Parathyroid adenoma (tissue), 2 donors: Measurements from ENCODE around the gene RCAN1.
"Not testable (repeated sequence)": the region's sequence is repeated elsewhere in the genome, so short reads cannot be mapped to it uniquely, and the experiment has no call there.

Source experiments
- H2AFZ ChIP-seq: fragments of 300-600 bp; sonication (generic); one replicate; pipeline ENCODE4 v1.7.0; 2017; ENCODE audit warnings: antibody characterized with exemption, mild to moderate bottlenecking
- H3K27ac ChIP-seq: fragments of 300-600 bp; sonication (generic); one replicate; pipeline ENCODE4 v1.7.0; 2017
- H3K27me3 ChIP-seq: fragments of 300-600 bp; sonication (generic); one replicate; pipeline ENCODE4 v1.7.0; 2017; ENCODE audit warnings: low read length; ENCODE audit not compliant: control insufficient read depth, insufficient read depth
- H3K36me3 ChIP-seq: fragments of 300-600 bp; sonication (generic); one replicate; pipeline ENCODE4 v1.7.0; 2017; ENCODE audit warnings: low read length; ENCODE audit not compliant: control insufficient read depth, insufficient read depth
- H3K4me1 ChIP-seq: fragments of 300-600 bp; sonication (generic); one replicate; pipeline ENCODE4 v1.7.0; 2017; ENCODE audit warnings: control low read depth
- H3K4me2 ChIP-seq: fragments of 300-600 bp; sonication (generic); one replicate; pipeline ENCODE4 v1.7.0; 2017; ENCODE audit warnings: low read length
- H3K4me3 ChIP-seq: fragments of 300-600 bp; sonication (generic); one replicate; pipeline ENCODE4 v1.7.0; 2017; ENCODE audit warnings: low read depth, low read length
- H3K79me2 ChIP-seq: fragments of 300-600 bp; sonication (generic); one replicate; pipeline ENCODE4 v1.7.0; 2017; ENCODE audit warnings: control low read depth
- H3K9ac ChIP-seq: fragments of 300-600 bp; sonication (generic); one replicate; pipeline ENCODE4 v1.7.0; 2017; ENCODE audit warnings: mild to moderate bottlenecking
- H3K9me3 ChIP-seq: fragments of 300-600 bp; sonication (generic); one replicate; pipeline ENCODE4 v1.7.0; 2017; ENCODE audit warnings: low read length; ENCODE audit not compliant: control insufficient read depth
- TF ChIP-seq, protein P1 (sequence below): fragments of 300-600 bp; sonication (generic); IDR thresholded peaks from one replicate; pipeline ENCODE4 v1.7.0; 2017; ENCODE audit warnings: antibody characterized with exemption, mild to moderate bottlenecking
- donor health status: primary hyperparathyroidism.

Gene RCAN1

DNA sequence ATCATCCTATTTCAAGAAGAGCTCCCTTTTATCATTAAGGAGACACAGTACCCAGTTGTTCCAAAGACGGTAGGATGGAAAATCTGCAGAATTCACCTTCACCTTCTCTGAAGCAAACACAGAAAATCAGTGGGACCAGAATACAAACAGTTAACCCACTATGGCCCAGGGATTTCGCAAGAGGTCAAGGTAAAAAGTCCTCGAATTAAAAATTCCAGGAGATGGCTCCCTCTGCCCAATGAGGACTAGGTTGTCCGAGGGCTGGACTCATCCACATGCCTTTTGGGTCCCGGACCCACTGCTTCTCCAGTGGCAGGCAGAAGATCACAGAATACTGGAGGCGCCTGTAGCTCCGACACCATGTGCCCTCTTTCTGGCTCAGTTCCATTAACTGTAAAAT, 42.9 kb downstream of the RCAN1 start:
- Histone ChIP-seq H3K79me2 (peaks cover 5% of the 10 kb centered on the region), H3K27me3 (no peaks in the 10 kb centered on the region)
- TF ChIP-seq, protein P1, sequence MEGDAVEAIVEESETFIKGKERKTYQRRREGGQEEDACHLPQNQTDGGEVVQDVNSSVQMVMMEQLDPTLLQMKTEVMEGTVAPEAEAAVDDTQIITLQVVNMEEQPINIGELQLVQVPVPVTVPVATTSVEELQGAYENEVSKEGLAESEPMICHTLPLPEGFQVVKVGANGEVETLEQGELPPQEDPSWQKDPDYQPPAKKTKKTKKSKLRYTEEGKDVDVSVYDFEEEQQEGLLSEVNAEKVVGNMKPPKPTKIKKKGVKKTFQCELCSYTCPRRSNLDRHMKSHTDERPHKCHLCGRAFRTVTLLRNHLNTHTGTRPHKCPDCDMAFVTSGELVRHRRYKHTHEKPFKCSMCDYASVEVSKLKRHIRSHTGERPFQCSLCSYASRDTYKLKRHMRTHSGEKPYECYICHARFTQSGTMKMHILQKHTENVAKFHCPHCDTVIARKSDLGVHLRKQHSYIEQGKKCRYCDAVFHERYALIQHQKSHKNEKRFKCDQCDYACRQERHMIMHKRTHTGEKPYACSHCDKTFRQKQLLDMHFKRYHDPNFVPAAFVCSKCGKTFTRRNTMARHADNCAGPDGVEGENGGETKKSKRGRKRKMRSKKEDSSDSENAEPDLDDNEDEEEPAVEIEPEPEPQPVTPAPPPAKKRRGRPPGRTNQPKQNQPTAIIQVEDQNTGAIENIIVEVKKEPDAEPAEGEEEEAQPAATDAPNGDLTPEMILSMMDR, result no peak

DNA sequence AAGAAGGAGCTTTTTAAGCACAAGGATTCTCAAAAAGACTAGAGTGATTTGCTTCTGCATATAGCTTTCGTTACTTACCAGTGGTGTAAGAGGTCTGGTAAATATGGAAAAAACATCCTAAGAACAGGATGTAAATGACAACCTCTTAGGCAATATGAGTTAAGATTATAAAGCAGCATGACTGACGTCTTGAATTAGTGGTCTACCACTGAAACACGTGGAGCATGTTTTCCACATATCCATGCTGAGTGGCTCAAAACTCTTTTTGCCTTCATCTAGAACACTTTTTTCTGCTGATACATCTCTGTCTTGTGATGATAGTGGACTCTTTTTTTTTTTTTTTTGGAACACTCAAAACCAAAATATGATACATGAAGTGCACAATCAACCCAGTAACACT, 44.6 kb downstream of the RCAN1 start:
- H3K9me3 ChIP-seq, result no peaks in the 10 kb centered on the region
- no peak overlapping the region for H3K9ac ChIP-seq
- no peak overlapping the region for H3K27ac ChIP-seq
- H3K36me3 ChIP-seq, result no peaks in the 10 kb centered on the region
- peaks cover 4% of the 10 kb centered on the region for H3K4me1 ChIP-seq
- H3K27me3 ChIP-seq, result no peaks in the 10 kb centered on the region
- no peak overlapping the region for H3K4me2 ChIP-seq
- TF ChIP-seq, protein P1, result no peak
- peaks cover 5% of the 10 kb centered on the region for H3K79me2 ChIP-seq
- H3K4me3 ChIP-seq, result no peak overlapping the region
- no peak overlapping the region for H2AFZ ChIP-seq

More for the DNA sequence above, 42.9 kb downstream of the RCAN1 start:
- Histone ChIP-seq H3K4me2 (no peak overlapping the region), H3K36me3 (no peaks in the 10 kb centered on the region), H3K9me3 (no peaks in the 10 kb centered on the region), H2AFZ (no peak overlapping the region), H3K27ac (no peak overlapping the region), H3K4me1 (peaks cover 7% of the 10 kb centered on the region), H3K4me3 (no peak overlapping the region), H3K9ac (no peak overlapping the region)

DNA sequence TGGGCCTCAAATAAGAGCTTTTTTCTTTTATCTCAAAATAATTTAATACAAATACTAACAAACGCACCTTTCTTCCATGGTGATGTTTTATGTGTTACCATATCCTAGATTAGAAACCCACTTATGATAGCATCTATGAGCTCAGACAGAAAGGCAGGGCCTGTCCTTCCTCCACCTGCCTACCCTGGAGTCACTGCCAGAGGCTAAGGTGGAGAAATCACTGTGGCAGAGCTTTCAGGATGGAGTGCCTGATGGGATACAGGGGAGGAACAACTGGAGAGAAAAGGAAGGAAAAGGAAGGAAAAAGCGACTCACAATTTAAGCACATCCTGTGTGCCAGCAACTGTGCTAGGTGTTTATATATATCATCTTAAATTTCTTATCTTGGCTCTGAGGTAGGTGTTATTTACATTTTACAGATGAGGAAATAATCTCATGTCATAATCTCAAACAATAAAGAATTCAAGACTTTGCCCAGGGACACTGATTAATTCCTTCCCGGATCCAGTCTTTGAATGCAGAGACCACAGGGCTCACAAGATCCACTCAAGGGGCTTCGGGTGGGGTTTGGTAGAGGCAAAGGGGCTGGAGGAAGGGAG, 45.4 kb downstream of the RCAN1 start:
- no peak overlapping the region for H3K4me3 ChIP-seq
- H3K9me3 ChIP-seq, result no peaks in the 10 kb centered on the region
- no peaks in the 10 kb centered on the region for H3K27me3 ChIP-seq
- TF ChIP-seq, protein P1, result no peak
- H2AFZ ChIP-seq, result no peak overlapping the region
- H3K36me3 ChIP-seq, result no peaks in the 10 kb centered on the region
- peaks cover 4% of the 10 kb centered on the region for H3K4me1 ChIP-seq
- H3K4me2 ChIP-seq, result no peak overlapping the region
- H3K79me2 ChIP-seq, result peaks cover 5% of the 10 kb centered on the region
- H3K27ac ChIP-seq, result no peak overlapping the region
- no peak overlapping the region for H3K9ac ChIP-seq

DNA sequence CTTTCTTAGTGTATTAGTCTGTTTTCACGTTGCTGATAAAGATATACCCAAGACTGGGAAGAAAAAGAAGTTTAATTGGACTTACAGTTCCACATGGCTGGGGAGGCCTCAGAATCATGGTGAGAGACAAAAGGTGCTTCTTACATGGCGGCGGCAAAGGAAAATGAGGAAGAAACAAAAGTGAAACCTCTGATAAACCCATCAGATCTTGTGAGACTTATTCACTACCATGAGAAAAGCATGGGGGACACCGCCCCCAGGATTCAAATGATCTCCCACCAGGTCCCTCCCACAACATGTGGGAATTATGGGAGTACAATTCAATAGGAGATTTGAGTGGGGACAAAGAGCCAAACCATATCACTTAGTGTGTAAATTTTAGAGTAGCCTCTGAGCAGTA, 46.1 kb downstream of the RCAN1 start:
- H3K4me2 ChIP-seq, H2AFZ ChIP-seq, H3K4me1 ChIP-seq, H3K36me3 ChIP-seq, H3K9me3 ChIP-seq, H3K79me2 ChIP-seq, H3K4me3 ChIP-seq, H3K27me3 ChIP-seq, H3K9ac ChIP-seq: not testable (repeated sequence)
- H3K27ac ChIP-seq, result peak overlapping the region; percentile 65

DNA sequence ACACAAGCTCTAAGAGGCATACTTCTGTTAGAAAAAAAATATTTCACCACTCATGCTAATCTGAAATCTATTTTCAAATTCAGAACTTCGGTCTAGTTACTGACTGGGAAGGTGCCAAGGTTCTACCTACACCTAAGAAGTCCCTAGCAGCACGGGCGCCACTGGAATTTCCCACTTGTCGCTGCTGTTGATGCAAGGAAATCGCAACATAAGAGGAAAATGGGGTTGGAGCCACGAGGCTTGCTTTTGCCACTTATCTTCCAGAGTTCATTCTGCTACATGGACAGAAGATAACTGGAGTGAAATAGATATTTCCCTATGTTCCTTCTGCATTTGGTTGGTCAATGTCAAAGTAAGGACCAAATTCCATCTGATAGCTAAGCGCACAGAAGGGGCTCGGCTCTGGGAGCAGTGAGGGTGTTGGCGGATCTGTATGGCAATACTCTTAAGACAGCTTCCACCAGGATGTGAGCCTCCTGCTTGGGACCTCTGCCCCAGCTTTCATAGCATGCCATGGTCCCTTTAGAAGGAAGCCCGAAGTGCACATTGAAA, 47.2 kb downstream of the RCAN1 start:
- Histone ChIP-seq H3K27ac (peak overlapping the region; percentile 65), H3K27me3 (no peaks in the 10 kb centered on the region), H3K9me3 (no peaks in the 10 kb centered on the region)

More for the DNA sequence above, 47.2 kb downstream of the RCAN1 start:
- Histone ChIP-seq H3K4me2 (peak overlapping the region; percentile 12), H3K4me1 (peaks cover 4% of the 10 kb centered on the region), H3K36me3 (no peaks in the 10 kb centered on the region), H2AFZ (peak overlapping the region; percentile 39), H3K4me3 (no peak overlapping the region), H3K79me2 (peaks cover 2% of the 10 kb centered on the region), H3K9ac (no peak overlapping the region)
- TF ChIP-seq, protein P1, result no peak
